Measurements from ENCODE around the gene ZSCAN22. TPM values are rescaled to one million over a fixed set of nuclear protein-coding genes. Genes with fewer than 3 reads are reported as not detected.

The ZSCAN22 gene
- total and polyA plus RNA-seq, 2 of the 13 experiments (the other 11 are each of a cell fraction or from before 2014, with no cell fraction given), result 2.5 to 3.5 TPM

DNA sequence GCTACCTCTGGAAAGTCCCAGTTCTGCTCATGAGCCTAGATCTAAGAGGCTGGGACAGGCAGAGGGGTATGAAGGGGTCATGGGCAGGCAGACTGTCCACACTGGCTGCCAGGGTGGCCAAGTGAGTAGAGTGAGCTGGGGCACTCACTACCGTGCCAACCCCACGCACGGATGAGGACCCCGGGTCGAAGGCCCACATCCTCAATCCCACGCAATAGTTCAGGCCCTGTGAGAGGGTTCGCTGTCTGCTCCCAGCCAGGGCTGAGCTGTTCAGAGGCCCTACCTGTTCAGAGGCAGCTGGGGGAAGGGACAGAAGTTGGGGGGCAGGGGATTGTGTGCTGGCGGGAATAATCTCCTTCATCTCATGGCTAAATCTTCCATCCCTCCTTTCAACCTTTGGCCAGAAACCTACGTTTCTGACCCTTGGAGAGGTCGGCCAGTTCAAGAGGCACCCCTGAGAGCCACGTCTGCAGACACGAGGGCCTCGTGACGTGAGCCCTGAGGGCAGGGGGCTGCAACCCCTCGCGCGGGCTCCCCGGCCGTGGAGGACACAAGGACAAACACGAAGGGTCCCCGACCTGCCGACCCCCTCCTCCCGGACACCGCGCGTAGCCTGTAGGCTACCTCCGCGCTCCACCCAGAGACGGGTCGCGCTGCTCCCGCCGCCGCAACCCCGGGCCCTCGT is 59.2 kb downstream of the ZSCAN22 start (continued):
- TF ChIP-seq DRAP1 (CRISPR knock-in tag; IDR thresholded peaks at IDR 0.05) (no peak), ZNF432 (CRISPR knock-in tag; IDR thresholded peaks at IDR 0.05; ENCODE audit: borderline replicate concordance) (0 out of 2 replicates have a peak, but pooled peaks have one; percentile 8), TBL1XR1 (IDR thresholded peaks at IDR 0.05; ENCODE audit: borderline replicate concordance, low read length, partially characterized antibody) (no peak), ZBTB8A (CRISPR knock-in tag; IDR thresholded peaks at IDR 0.05; ENCODE audit: borderline replicate concordance, low read depth) (peak; percentile 68; the same call in 1 of the 2 replicates), THAP11 (CRISPR knock-in tag; IDR thresholded peaks at IDR 0.05) (no peak), ZFP62 (CRISPR knock-in tag; IDR thresholded peaks at IDR 0.05) (no peak), PAF1 (CRISPR knock-in tag; IDR thresholded peaks at IDR 0.05) (no peak), TAF15 (IDR thresholded peaks at IDR 0.05; ENCODE audit: low read depth, low read length, poor library complexity, severe bottlenecking) (peak; percentile 91), NR0B2 (CRISPR knock-in tag; IDR thresholded peaks at IDR 0.05) (no peak), ZNF460 (CRISPR knock-in tag; IDR thresholded peaks at IDR 0.05; ENCODE audit: borderline replicate concordance) (no peak), AHR (CRISPR knock-in tag; IDR thresholded peaks at IDR 0.05) (no peak), ZNF577 (CRISPR knock-in tag; IDR thresholded peaks at IDR 0.05; ENCODE audit: borderline replicate concordance, low read depth) (0 out of 2 replicates have a peak, but pooled peaks have one; percentile 35), MAZ (IDR thresholded peaks at IDR 0.05; ENCODE audit: borderline replicate concordance, low read depth, low read length) (no peak), MAZ (CRISPR knock-in tag; IDR thresholded peaks at IDR 0.05; ENCODE audit: low read depth) (no peak), ZBTB21 (CRISPR knock-in tag; IDR thresholded peaks at IDR 0.05) (0 out of 2 replicates have a peak, but pooled peaks have one; percentile 6), REL (CRISPR knock-in tag; conservative IDR thresholded peaks at IDR 0.05) (no peak), ZNF484 (CRISPR knock-in tag; IDR thresholded peaks at IDR 0.05; ENCODE audit: borderline replicate concordance, low read depth) (0 out of 2 replicates have a peak, but pooled peaks have one; percentile 49)
- TF ChIP-seq, protein P1, sequence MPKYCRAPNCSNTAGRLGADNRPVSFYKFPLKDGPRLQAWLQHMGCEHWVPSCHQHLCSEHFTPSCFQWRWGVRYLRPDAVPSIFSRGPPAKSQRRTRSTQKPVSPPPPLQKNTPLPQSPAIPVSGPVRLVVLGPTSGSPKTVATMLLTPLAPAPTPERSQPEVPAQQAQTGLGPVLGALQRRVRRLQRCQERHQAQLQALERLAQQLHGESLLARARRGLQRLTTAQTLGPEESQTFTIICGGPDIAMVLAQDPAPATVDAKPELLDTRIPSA (CRISPR knock-in tag; IDR thresholded peaks at IDR 0.05; ENCODE audit: borderline replicate concordance), result peak; percentile 89; the same call in 1 of the 2 replicates
- TF ChIP-seq, protein P2, sequence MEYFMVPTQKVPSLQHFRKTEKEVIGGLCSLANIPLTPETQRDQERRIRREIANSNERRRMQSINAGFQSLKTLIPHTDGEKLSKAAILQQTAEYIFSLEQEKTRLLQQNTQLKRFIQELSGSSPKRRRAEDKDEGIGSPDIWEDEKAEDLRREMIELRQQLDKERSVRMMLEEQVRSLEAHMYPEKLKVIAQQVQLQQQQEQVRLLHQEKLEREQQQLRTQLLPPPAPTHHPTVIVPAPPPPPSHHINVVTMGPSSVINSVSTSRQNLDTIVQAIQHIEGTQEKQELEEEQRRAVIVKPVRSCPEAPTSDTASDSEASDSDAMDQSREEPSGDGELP (IDR thresholded peaks at IDR 0.05; ENCODE audit: borderline replicate concordance, low read depth), result no peak
- TF ChIP-seq, protein P3, sequence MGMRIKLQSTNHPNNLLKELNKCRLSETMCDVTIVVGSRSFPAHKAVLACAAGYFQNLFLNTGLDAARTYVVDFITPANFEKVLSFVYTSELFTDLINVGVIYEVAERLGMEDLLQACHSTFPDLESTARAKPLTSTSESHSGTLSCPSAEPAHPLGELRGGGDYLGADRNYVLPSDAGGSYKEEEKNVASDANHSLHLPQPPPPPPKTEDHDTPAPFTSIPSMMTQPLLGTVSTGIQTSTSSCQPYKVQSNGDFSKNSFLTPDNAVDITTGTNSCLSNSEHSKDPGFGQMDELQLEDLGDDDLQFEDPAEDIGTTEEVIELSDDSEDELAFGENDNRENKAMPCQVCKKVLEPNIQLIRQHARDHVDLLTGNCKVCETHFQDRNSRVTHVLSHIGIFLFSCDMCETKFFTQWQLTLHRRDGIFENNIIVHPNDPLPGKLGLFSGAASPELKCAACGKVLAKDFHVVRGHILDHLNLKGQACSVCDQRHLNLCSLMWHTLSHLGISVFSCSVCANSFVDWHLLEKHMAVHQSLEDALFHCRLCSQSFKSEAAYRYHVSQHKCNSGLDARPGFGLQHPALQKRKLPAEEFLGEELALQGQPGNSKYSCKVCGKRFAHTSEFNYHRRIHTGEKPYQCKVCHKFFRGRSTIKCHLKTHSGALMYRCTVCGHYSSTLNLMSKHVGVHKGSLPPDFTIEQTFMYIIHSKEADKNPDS (CRISPR knock-in tag; IDR thresholded peaks at IDR 0.05), result no peak
- TF ChIP-seq, protein P4, sequence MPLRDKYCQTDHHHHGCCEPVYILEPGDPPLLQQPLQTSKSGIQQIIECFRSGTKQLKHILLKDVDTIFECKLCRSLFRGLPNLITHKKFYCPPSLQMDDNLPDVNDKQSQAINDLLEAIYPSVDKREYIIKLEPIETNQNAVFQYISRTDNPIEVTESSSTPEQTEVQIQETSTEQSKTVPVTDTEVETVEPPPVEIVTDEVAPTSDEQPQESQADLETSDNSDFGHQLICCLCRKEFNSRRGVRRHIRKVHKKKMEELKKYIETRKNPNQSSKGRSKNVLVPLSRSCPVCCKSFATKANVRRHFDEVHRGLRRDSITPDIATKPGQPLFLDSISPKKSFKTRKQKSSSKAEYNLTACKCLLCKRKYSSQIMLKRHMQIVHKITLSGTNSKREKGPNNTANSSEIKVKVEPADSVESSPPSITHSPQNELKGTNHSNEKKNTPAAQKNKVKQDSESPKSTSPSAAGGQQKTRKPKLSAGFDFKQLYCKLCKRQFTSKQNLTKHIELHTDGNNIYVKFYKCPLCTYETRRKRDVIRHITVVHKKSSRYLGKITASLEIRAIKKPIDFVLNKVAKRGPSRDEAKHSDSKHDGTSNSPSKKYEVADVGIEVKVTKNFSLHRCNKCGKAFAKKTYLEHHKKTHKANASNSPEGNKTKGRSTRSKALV (CRISPR knock-in tag; IDR thresholded peaks at IDR 0.05), result no peak; the same call in 1 of the 2 replicates
